Endothelial cell of umbilical vein (primary cell): ENCODE data around the gene FMN2.

Source experiments
- CTCF ChIP-seq, 2 donors: IDR thresholded peaks; 1 replicate in 1 of 2; 2 replicates in 1 of 2; pipeline ENCODE4 v1.5.1; 2011; ENCODE audit warnings: low read length in 2 of 2, mild to moderate bottlenecking in 2 of 2, moderate library complexity in 2 of 2, control low read depth in 1 of 2, inconsistent platforms in 1 of 2, low read depth in 1 of 2; ENCODE audit not compliant: insufficient read depth in 1 of 2; ENCODE audit errors: extremely low read depth in 1 of 2
- EZH2 ChIP-seq: IDR thresholded peaks from 2 replicates; pipeline ENCODE4 v1.6.1; 2012; ENCODE audit warnings: borderline replicate concordance, low read depth, mild to moderate bottlenecking, moderate library complexity, low read length, inconsistent platforms; ENCODE audit not compliant: severe bottlenecking
- FOS ChIP-seq: IDR thresholded peaks from 2 replicates; pipeline ENCODE4 v1.6.1; 2011; ENCODE audit warnings: mild to moderate bottlenecking, low read length, moderate library complexity, borderline replicate concordance; ENCODE audit not compliant: insufficient read depth
- GATA2 ChIP-seq: IDR thresholded peaks from 2 replicates; pipeline ENCODE4 v1.7.0; 2011; ENCODE audit warnings: low read depth, mild to moderate bottlenecking, moderate library complexity, mixed read lengths, low read length; ENCODE audit not compliant: insufficient read length, insufficient read depth
- JUN ChIP-seq: IDR thresholded peaks from 2 replicates; pipeline ENCODE4 v1.6.1; 2011; ENCODE audit warnings: borderline replicate concordance, low read depth; ENCODE audit not compliant: insufficient read length, insufficient read depth
- MAX ChIP-seq: IDR thresholded peaks from 2 replicates; pipeline ENCODE4 v1.6.1; 2011; ENCODE audit not compliant: insufficient read depth, insufficient read length
- MYC ChIP-seq: IDR thresholded peaks from one replicate; pipeline ENCODE4 v1.6.1; 2011; ENCODE audit warnings: mild to moderate bottlenecking, low read depth, low read length
- POLR2A ChIP-seq: IDR thresholded peaks from 2 replicates; pipeline ENCODE4 v1.6.1; 2012; ENCODE audit warnings: low read depth, mild to moderate bottlenecking, control low read depth, low read length
- POLR2AphosphoS5 ChIP-seq: IDR thresholded peaks from 2 replicates; pipeline ENCODE4 v1.6.1; 2012; ENCODE audit warnings: low read depth, mild to moderate bottlenecking, control low read depth, low read length, moderate library complexity; ENCODE audit not compliant: insufficient read depth

GRCh38 chr1:240198376-240198775, 106.7 kb downstream of the FMN2 start:
- TF ChIP-seq CTCF (IDR thresholded peaks at IDR 0.05; ENCODE audit: extremely low read depth in 1 of 2, insufficient read depth in 1 of 2, low read depth in 1 of 2, low read length in 2 of 2) (no peak), EZH2 (no peak), POLR2A (no peak), JUN (no peak), MYC (no peak), POLR2AphosphoS5 (no peak), FOS (no peak), MAX (no peak), GATA2 (no peak)
